HG03095 (cell line): ENCODE measurements around the gene ZNF12.

Experiments used
- ATAC-seq: cut with Tn5 transposase; IDR thresholded peaks from one replicate; pipeline ENCODE4 v1.9.1; 2021; ENCODE audit warnings: moderate library complexity; ENCODE audit not compliant: unreplicated experiment

The ZNF12 gene

GRCh38 chr7:6648066-6648814 is 58.5 kb downstream of the ZNF12 start:
- no peak for ATAC-seq

GRCh38 chr7:6647541-6647940 is 59.2 kb downstream of the ZNF12 start:
- no peak for ATAC-seq

- no peak for ATAC-seq
Observed at GRCh38 chr7:6647080-6647479, 59.7 kb downstream of the ZNF12 start.

- ATAC-seq, result no peak
Observed at GRCh38 chr7:6646465-6646864, 60.3 kb downstream of the ZNF12 start.

- ATAC-seq, result no peak
Observed at GRCh38 chr7:6644728-6645127, 62.0 kb downstream of the ZNF12 start.

GRCh38 chr7:6643915-6644625 is 62.7 kb downstream of the ZNF12 start:
- ATAC-seq, result no peak

- ATAC-seq, result no peak
Observed at GRCh38 chr7:6642861-6643640, 63.7 kb downstream of the ZNF12 start.

GRCh38 chr7:6642239-6642839 is 64.4 kb downstream of the ZNF12 start:
- ATAC-seq, result no peak

GRCh38 chr7:6641305-6642035 is 65.3 kb downstream of the ZNF12 start:
- ATAC-seq, result no peak

GRCh38 chr7:6640246-6640721 is 66.5 kb downstream of the ZNF12 start:
- ATAC-seq, result no peak

- no peak for ATAC-seq
Observed at GRCh38 chr7:6639627-6640026, 67.1 kb downstream of the ZNF12 start.

- no peak for ATAC-seq
Observed at GRCh38 chr7:6639032-6639431, 67.7 kb downstream of the ZNF12 start.
